GM23248 (cell line): ENCODE data around the gene CALD1. TPM values are rescaled to one million over a fixed set of nuclear protein-coding genes. Genes with fewer than 3 reads are reported as not detected.

Experiments
- DNase-seq: peaks from one replicate; pipeline ENCODE4 v3.0.0-alpha.2; 2015
- H2AFZ ChIP-seq: fragments of 200-600 bp; sonication (generic); 2 replicates; pipeline ENCODE4 v1.6.1; 2016; ENCODE audit warnings: antibody characterized with exemption
- H3F3A ChIP-seq: fragments of 200-600 bp; sonication (generic); 2 replicates; pipeline ENCODE4 v1.6.1; 2016; ENCODE audit warnings: mild to moderate bottlenecking, antibody characterized with exemption, mixed run types; ENCODE audit not compliant: insufficient read depth
- H3K27ac ChIP-seq: fragments of 200-600 bp; sonication (generic); 2 replicates; pipeline ENCODE4 v1.5.1; 2016; ENCODE audit warnings: mild to moderate bottlenecking
- H3K27me3 ChIP-seq: fragments of 200-600 bp; sonication (generic); replicated peaks from 2 replicates; pipeline ENCODE4 v1.6.1; 2016; ENCODE audit warnings: mild to moderate bottlenecking; ENCODE audit not compliant: insufficient read depth
- H3K36me3 ChIP-seq: fragments of 200-600 bp; sonication (generic); 2 replicates; pipeline ENCODE4 v1.6.1; 2016; ENCODE audit warnings: low read depth, mild to moderate bottlenecking
- H3K4me1 ChIP-seq: fragments of 200-600 bp; sonication (generic); 2 replicates; pipeline ENCODE4 v1.6.1; 2016; ENCODE audit warnings: mild to moderate bottlenecking; ENCODE audit not compliant: insufficient read depth
- H3K4me2 ChIP-seq: fragments of 200-600 bp; sonication (generic); one replicate; pipeline ENCODE4 v1.6.1; 2016; ENCODE audit warnings: mild to moderate bottlenecking; ENCODE audit not compliant: unreplicated experiment
- H3K4me3 ChIP-seq: fragments of 200-600 bp; sonication (generic); 2 replicates; pipeline ENCODE4 v1.5.1; 2016; ENCODE audit warnings: mild to moderate bottlenecking
- H3K79me2 ChIP-seq: fragments of 200-600 bp; sonication (generic); 2 replicates; pipeline ENCODE4 v1.6.1; 2016; ENCODE audit warnings: mild to moderate bottlenecking; ENCODE audit not compliant: insufficient read depth
- H3K9ac ChIP-seq: fragments of 200-600 bp; sonication (generic); 2 replicates; pipeline ENCODE4 v1.6.1; 2016; ENCODE audit warnings: mild to moderate bottlenecking
- H3K9me2 ChIP-seq: fragments of 200-600 bp; sonication (generic); 2 replicates; pipeline ENCODE4 v1.6.1; 2016; ENCODE audit warnings: mixed run types, mild to moderate bottlenecking, moderate library complexity; ENCODE audit not compliant: insufficient read depth
- H3K9me3 ChIP-seq: fragments of 200-600 bp; sonication (generic); one replicate; pipeline ENCODE4 v1.6.1; 2017; ENCODE audit warnings: low read depth
- H4K20me1 ChIP-seq: fragments of 200-600 bp; sonication (generic); 2 replicates; pipeline ENCODE4 v1.6.0; 2016; ENCODE audit not compliant: insufficient read depth
- EZH2 ChIP-seq: fragments of 200-600 bp; sonication (generic); IDR thresholded peaks from 2 replicates; pipeline ENCODE4 v1.6.1; 2018; ENCODE audit warnings: antibody characterized with exemption, mild to moderate bottlenecking; ENCODE audit not compliant: insufficient read depth, poor library complexity, severe bottlenecking
- EZH2phosphoT487 ChIP-seq: fragments of 200-600 bp; sonication (generic); IDR thresholded peaks from 2 replicates; pipeline ENCODE4 v1.6.1; 2018; ENCODE audit warnings: antibody characterized with exemption, moderate library complexity, mild to moderate bottlenecking, low read depth; ENCODE audit not compliant: insufficient read depth
- WGBS, 2 experiments: methylation state at CpG; one replicate each; pipeline ENCODE4 v1.1.6; 2015 to 2017; ENCODE audit warnings: low lambda C conversion rate in 2 of 2, low coverage in 1 of 2; ENCODE audit errors: missing lambda C conversion rate in 2 of 2; 5-methylcytosine and 5-hydroxymethylcytosine counted together
- in situ Hi-C: fragments of 300-500 bp; cut with MboI; formaldehyde crosslinking; loops from 2 replicates; pipeline ENCODE4 v1.15.0; 2020
- polyA plus RNA-seq: library from polyadenylated mRNA; unstranded; fragments of >200 nt; fragmentation: Nextera tagmentation; extraction: Ambion mirVana; gene quantifications from 2 replicates; pipeline ENCODE4 v1.2.1, GENCODE V29; 2016
- total RNA-seq: library from RNA; depleted of rRNA; stranded (reverse); fragments of >200 nt; shearing (Covaris generic); gene quantifications from 2 replicates; pipeline ENCODE4 v1.2.3, GENCODE V29; 2014

CALD1 gene
- total and polyA plus RNA-seq, 2 experiments from 2014 or later: 698 to 1,687 TPM

DNA sequence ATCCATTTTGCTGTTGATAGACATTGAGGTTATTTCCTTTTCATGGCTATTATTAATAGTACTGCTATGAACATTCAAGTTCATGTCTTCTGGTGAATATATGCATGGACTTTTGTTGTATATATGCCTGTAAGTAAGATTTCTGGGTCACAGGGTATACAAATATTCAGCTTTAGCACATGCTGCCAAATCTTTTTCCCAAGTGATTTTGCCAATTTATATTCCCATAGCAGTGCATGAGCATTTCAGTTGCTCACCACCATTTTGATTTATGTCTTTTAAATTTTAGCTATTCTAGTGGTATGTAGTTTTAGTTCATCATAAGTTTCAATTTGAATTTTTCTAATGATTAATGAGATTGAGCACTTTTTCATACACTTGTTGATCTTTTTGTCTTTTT, 59.9 kb downstream of the CALD1 start:
- Histone ChIP-seq H3K4me1 (peaks cover 39% of the 10 kb centered on the region), H4K20me1 (peaks cover 10% of the 10 kb centered on the region; the same call in 1 of the 2 replicates)

DNA sequence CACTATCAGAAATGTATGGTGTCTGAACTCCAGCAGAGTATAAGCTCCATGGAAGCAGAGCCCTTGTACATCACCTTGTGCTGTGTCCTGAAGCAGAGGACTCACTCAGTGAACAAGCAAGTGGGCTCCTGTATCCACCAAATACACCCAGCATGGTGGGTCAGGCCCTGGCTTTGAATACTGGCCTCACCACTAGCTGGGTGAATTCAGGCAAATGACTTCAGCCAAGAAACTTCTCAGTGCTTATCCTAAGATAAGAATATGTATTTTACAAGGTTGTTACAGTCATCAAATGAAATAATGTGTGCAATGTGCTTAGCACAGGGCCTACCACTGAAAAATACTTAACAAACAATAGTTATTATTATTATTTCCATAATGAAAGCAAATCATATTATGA, 62.6 kb downstream of the CALD1 start:
- Histone ChIP-seq H3K36me3 (peaks cover 56% of the 10 kb centered on the region), H3K9me3 (no peaks in the 10 kb centered on the region), H3K4me2 (no peak overlapping the region), H3K4me3 (no peak overlapping the region), H3F3A (peaks cover 88% of the 10 kb centered on the region), H3K9me2 (no peaks in the 10 kb centered on the region), H3K79me2 (peaks cover 100% of the 10 kb centered on the region), H3K9ac (no peak overlapping the region), H3K27ac (peak overlapping the region; percentile 12; the same call in 1 of the 2 replicates), H4K20me1 (peaks cover 14% of the 10 kb centered on the region; the same call in 1 of the 2 replicates), H2AFZ (no peak overlapping the region), H3K27me3 (no peaks in the 10 kb centered on the region), H3K4me1 (peaks cover 26% of the 10 kb centered on the region)
- DNase-seq: no peak
- TF ChIP-seq EZH2 (no peak), EZH2phosphoT487 (no peak)
- in situ Hi-C loops: no loop called here

More for the DNA sequence above, 59.9 kb downstream of the CALD1 start:
- no peak overlapping the region for H3K4me3 ChIP-seq
- peaks cover 30% of the 10 kb centered on the region for H3K36me3 ChIP-seq
- H3K9ac ChIP-seq: no peak overlapping the region
- H3K9me2 ChIP-seq: no peaks in the 10 kb centered on the region
- TF ChIP-seq EZH2 (no peak), EZH2phosphoT487 (no peak)
- peaks cover 100% of the 10 kb centered on the region for H3K79me2 ChIP-seq
- DNase-seq: no peak
- no peak overlapping the region for H3K4me2 ChIP-seq
- in situ Hi-C loops: no loop called here
- H3K9me3 ChIP-seq: no peaks in the 10 kb centered on the region
- no peaks in the 10 kb centered on the region for H3K27me3 ChIP-seq
- H3F3A ChIP-seq: peaks cover 93% of the 10 kb centered on the region
- H3K27ac ChIP-seq: peak overlapping the region; percentile 10; the same call in 1 of the 2 replicates
- H2AFZ ChIP-seq: no peak overlapping the region

GRCh38 chr7:134842886-134843430, 63.5 kb downstream of the CALD1 start:
- Histone ChIP-seq H3K79me2 (peaks cover 100% of the 10 kb centered on the region), H3K9me2 (no peaks in the 10 kb centered on the region), H3K27ac (0 out of 2 replicates have a peak overlapping the region, but pooled peaks have one; percentile 12), H3K9me3 (no peaks in the 10 kb centered on the region), H3K36me3 (peaks cover 58% of the 10 kb centered on the region), H3K4me3 (no peak overlapping the region), H3K27me3 (no peaks in the 10 kb centered on the region), H3K4me2 (no peak overlapping the region), H4K20me1 (peaks cover 15% of the 10 kb centered on the region; the same call in 1 of the 2 replicates), H2AFZ (no peak overlapping the region), H3K9ac (no peak overlapping the region), H3F3A (peaks cover 88% of the 10 kb centered on the region), H3K4me1 (peaks cover 26% of the 10 kb centered on the region)
- 85% methylated on average over 8 of the region's 8 CpGs for WGBS, 2 experiments
- TF ChIP-seq EZH2phosphoT487 (no peak), EZH2 (no peak)
- in situ Hi-C loops: no loop called here
- DNase-seq: no peak

GRCh38 chr7:134844200-134844599, 64.8 kb downstream of the CALD1 start:
- Histone ChIP-seq H3K4me1 (peaks cover 26% of the 10 kb centered on the region), H3K4me2 (no peak overlapping the region), H3K4me3 (no peak overlapping the region), H3K79me2 (peaks cover 100% of the 10 kb centered on the region), H3K9ac (no peak overlapping the region), H3K27ac (peak overlapping the region; percentile 12; the same call in 1 of the 2 replicates), H3K36me3 (peaks cover 59% of the 10 kb centered on the region), H2AFZ (no peak overlapping the region), H3K9me2 (no peaks in the 10 kb centered on the region), H4K20me1 (peaks cover 15% of the 10 kb centered on the region), H3K27me3 (no peaks in the 10 kb centered on the region), H3F3A (peaks cover 88% of the 10 kb centered on the region), H3K9me3 (no peaks in the 10 kb centered on the region)
- in situ Hi-C loops: no loop called here
- no peak for DNase-seq
- no peak for TF ChIP-seq EZH2
- no peak for TF ChIP-seq EZH2phosphoT487

DNA sequence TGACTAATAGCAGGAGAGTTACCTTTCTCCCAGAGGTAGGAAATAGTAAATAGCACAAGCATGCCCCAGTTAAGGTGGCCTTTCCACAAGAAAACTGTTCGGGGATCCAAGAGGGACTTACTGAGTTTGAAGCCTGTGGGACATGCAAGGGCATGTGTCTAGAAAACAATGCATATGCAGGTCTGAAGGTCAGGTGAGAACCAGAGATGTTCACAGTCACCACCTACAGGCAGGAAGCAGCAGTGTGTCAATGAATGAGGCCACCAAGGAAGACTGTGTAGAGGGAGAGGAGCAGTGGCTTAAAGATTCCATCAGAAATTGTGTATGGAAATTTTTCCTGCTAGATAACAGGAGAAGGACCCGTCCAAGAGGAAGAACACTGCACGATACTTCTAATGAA, 66.0 kb downstream of the CALD1 start:
- H3K9me2 ChIP-seq: no peaks in the 10 kb centered on the region
- H3K79me2 ChIP-seq: peaks cover 100% of the 10 kb centered on the region
- H3F3A ChIP-seq: peaks cover 88% of the 10 kb centered on the region
- no peak overlapping the region for H3K4me3 ChIP-seq
- H3K4me2 ChIP-seq: no peak overlapping the region
- 78 to 85% methylated on average over 3 of the region's 3 CpGs for WGBS, 2 experiments
- H4K20me1 ChIP-seq: peaks cover 22% of the 10 kb centered on the region
- DNase-seq: no peak
- in situ Hi-C loops: no loop called here
- no peaks in the 10 kb centered on the region for H3K9me3 ChIP-seq
- no peak for TF ChIP-seq EZH2
- TF ChIP-seq EZH2phosphoT487: no peak
- peaks cover 26% of the 10 kb centered on the region for H3K4me1 ChIP-seq
- peaks cover 69% of the 10 kb centered on the region for H3K36me3 ChIP-seq
- H2AFZ ChIP-seq: no peak overlapping the region
- no peaks in the 10 kb centered on the region for H3K27me3 ChIP-seq
- H3K27ac ChIP-seq: 0 out of 2 replicates have a peak overlapping the region, but pooled peaks have one; percentile 12
- H3K9ac ChIP-seq: no peak overlapping the region
